Keratinocyte (primary cell): ENCODE data around the gene PNPLA8. TPM values are rescaled to one million over a fixed set of nuclear protein-coding genes. Genes with fewer than 3 reads are reported as not detected.

Experiments
- DNase-seq: peaks from one replicate; pipeline ENCODE4 v3.0.0-alpha.2; 2011; ENCODE audit warnings: low read depth, missing footprints, low spot score
- FAIRE-seq: peaks from 2 replicates; lab custom pipeline; 2011; peaks lifted over from hg19 to GRCh38; lab: Jason Lieb, UNC
- H2AFZ ChIP-seq: 2 replicates; pipeline ENCODE4 v1.6.0; 2012; ENCODE audit warnings: low read length, control low read depth, inconsistent platforms; ENCODE audit not compliant: control insufficient read depth
- H3K27ac ChIP-seq: 2 replicates; pipeline ENCODE4 v1.5.1; 2011; ENCODE audit warnings: low read length; ENCODE audit not compliant: control insufficient read depth, insufficient read depth
- H3K27me3 ChIP-seq: 3 replicates; pipeline ENCODE4 v1.6.0; 2011; ENCODE audit warnings: low read length; ENCODE audit not compliant: control insufficient read depth, insufficient read depth; ENCODE audit errors: extremely low read depth
- H3K36me3 ChIP-seq, 2 experiments: 2 replicates in 1 of 2; 3 replicates in 1 of 2; pipeline ENCODE4 v1.5.1; 2011; ENCODE audit warnings: low read length in 2 of 2, mild to moderate bottlenecking in 1 of 2; ENCODE audit not compliant: control insufficient read depth in 2 of 2, insufficient read depth in 2 of 2; ENCODE audit errors: extremely low read depth in 1 of 2
- H3K4me1 ChIP-seq: 3 replicates; pipeline ENCODE4 v1.5.1; 2011; ENCODE audit warnings: low read length; ENCODE audit not compliant: control insufficient read depth, insufficient read depth; ENCODE audit errors: extremely low read depth
- H3K4me2 ChIP-seq: 3 replicates; pipeline ENCODE4 v1.6.0; 2011; ENCODE audit warnings: low read depth, low read length; ENCODE audit not compliant: control insufficient read depth, insufficient read depth; ENCODE audit errors: extremely low read depth
- H3K4me3 ChIP-seq, 3 experiments: fragments of 200-600 bp in 1 of 3; sonication (generic) in 1 of 3; 2 replicates in 2 of 3; 3 replicates in 1 of 3; pipeline ENCODE4 v1.5.1; 2011 to 2016; ENCODE audit warnings: low read length in 3 of 3, mild to moderate bottlenecking in 3 of 3, control low read depth in 2 of 3, inconsistent platforms in 1 of 3, low read depth in 1 of 3, mixed read lengths in 1 of 3, mixed run types in 1 of 3, moderate library complexity in 1 of 3; ENCODE audit not compliant: control insufficient read depth in 2 of 3, insufficient read depth in 2 of 3; ENCODE audit errors: extremely low read depth in 1 of 3
- H3K79me2 ChIP-seq: 2 replicates; pipeline ENCODE4 v1.6.0; 2012; ENCODE audit warnings: low read length; ENCODE audit not compliant: control insufficient read depth, insufficient read depth
- H3K9ac ChIP-seq: 3 replicates; pipeline ENCODE4 v1.6.0; 2011; ENCODE audit warnings: low read length; ENCODE audit not compliant: control insufficient read depth, insufficient read depth; ENCODE audit errors: extremely low read depth
- H3K9me1 ChIP-seq: 3 replicates; pipeline ENCODE4 v1.6.0; 2011; ENCODE audit warnings: low read length; ENCODE audit not compliant: control insufficient read depth, insufficient read depth; ENCODE audit errors: extremely low read depth
- H3K9me3 ChIP-seq: 2 replicates; pipeline ENCODE4 v1.5.1; 2012; ENCODE audit warnings: low read depth, low read length; ENCODE audit not compliant: control insufficient read depth
- H4K20me1 ChIP-seq: 3 replicates; pipeline ENCODE4 v1.6.0; 2011; ENCODE audit warnings: low read length; ENCODE audit not compliant: control insufficient read depth, insufficient read depth; ENCODE audit errors: extremely low read depth
- EZH2 ChIP-seq: IDR thresholded peaks from one replicate; pipeline ENCODE4 v1.6.1; 2012; ENCODE audit warnings: inconsistent platforms, mild to moderate bottlenecking, low read length, moderate library complexity
- dilution Hi-C: fragments of 300-500 bp; cut with MboI; formaldehyde crosslinking; loops from one replicate; pipeline ENCODE4 v1.7.0; 2020; ENCODE audit warnings: low sequenced_read_pairs; ENCODE audit not compliant: extremely low pct_ligation_motif_present
- polyA plus RNA-seq, 5 experiments: library from polyadenylated mRNA; depleted of rRNA in 3 of 5; stranded (reverse) in 3 of 5; stranded (forward) in 1 of 5; unstranded in 1 of 5; fragments of >200 nt; gene quantifications; 1 replicate in 1 of 5; 2 replicates in 3 of 5; 3 replicates in 1 of 5; pipeline versions ENCODE4 v1.2.1 to v1.2.3, GENCODE V29; 2011 to 2012; ENCODE audit warnings: missing spikeins in 2 of 5, low read depth in 1 of 5, low replicate concordance in 1 of 5
- TF ChIP-seq, protein P1 (sequence below), 3 experiments: IDR thresholded peaks in 1 of 3; conservative IDR thresholded peaks in 1 of 3; optimal IDR thresholded peaks in 1 of 3; 2 replicates in 2 of 3; 3 replicates in 1 of 3; pipeline versions ENCODE3 to v1.5.1; 2011; ENCODE audit warnings: low read length in 3 of 3, mild to moderate bottlenecking in 3 of 3, moderate library complexity in 2 of 3, control low read depth in 1 of 3, inconsistent platforms in 1 of 3; ENCODE audit not compliant: insufficient read depth in 2 of 3; ENCODE audit errors: extremely low read depth in 1 of 3

The PNPLA8 gene
- polyA plus RNA-seq, 1 donor (not counting 4 experiments of a cell fraction or from before 2014, with no cell fraction given): 23.1 TPM

GRCh38 chr7:108492742-108493141 lies 33.2 kb downstream of the PNPLA8 start:
- TF ChIP-seq EZH2: no peak
- Histone ChIP-seq H3K9me1 (no peaks in the 10 kb centered on the region), H3K79me2 (no peaks in the 10 kb centered on the region), H3K9ac (no peak overlapping the region), H2AFZ (no peak overlapping the region), H3K4me3 (no peak overlapping the region), H3K4me1 (no peaks in the 10 kb centered on the region), H3K4me2 (no peak overlapping the region), H4K20me1 (no peaks in the 10 kb centered on the region), H3K9me3 (no peaks in the 10 kb centered on the region), H3K27me3 (no peaks in the 10 kb centered on the region), H3K36me3 (peaks cover 1 to 4% of the 10 kb centered on the region in 2 experiments), H3K27ac (no peak overlapping the region)
- FAIRE-seq (no peak), DNase-seq (no peak)
- dilution Hi-C loops: loop anchor here (25.0 kb wide), 1 partner anchor 305 kb away; no protein-coding TSS in a partner anchor

DNA sequence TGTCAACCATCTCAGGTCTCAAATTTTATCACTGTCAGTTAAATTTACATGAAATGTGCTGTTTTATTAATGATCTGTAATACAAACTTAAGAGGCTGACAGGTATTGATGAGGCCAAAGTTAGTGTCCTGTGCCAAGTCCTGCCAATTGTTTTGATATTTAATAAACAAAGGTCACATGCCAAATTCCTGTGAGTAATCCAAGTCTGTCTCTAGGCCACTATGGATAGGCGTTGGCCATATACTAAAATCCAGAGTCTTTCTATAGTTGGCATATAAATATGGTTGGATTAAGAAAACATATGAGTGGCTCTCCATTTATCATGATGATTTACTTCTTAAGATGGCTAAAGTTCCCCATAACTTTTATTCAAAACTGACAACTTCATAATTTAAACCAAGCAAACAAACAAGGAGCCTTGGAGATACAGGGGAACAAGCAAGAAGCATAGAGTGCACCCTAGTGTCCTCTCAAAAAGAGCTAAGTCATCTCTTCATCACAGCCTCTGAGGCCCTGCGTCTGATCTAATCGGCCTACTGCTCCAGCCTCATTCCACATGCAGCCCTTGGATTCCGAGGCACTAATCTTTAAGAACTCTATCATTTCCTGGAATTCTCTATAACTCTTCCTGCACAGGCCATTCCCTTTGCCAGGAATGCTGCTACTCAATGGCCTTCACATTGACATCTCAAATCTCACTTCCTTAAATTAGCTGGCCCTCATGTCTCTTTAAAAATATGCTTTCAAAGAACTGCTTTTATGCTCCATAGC lies 37.0 kb downstream of the PNPLA8 start:
- Histone ChIP-seq H3K27me3 (no peaks in the 10 kb centered on the region), H3K27ac (no peak overlapping the region), H3K4me2 (no peak overlapping the region), H3K9me3 (no peaks in the 10 kb centered on the region), H3K4me1 (no peaks in the 10 kb centered on the region), H3K9me1 (no peaks in the 10 kb centered on the region), H3K36me3 (peaks cover 0 to 3% of the 10 kb centered on the region in 2 experiments), H2AFZ (no peak overlapping the region), H3K4me3 (no peak overlapping the region), H3K79me2 (no peaks in the 10 kb centered on the region), H3K9ac (no peak overlapping the region), H4K20me1 (no peaks in the 10 kb centered on the region)
- FAIRE-seq (peak; percentile 9), DNase-seq (no peak)
- no peak for TF ChIP-seq EZH2
- TF ChIP-seq, protein P1, sequence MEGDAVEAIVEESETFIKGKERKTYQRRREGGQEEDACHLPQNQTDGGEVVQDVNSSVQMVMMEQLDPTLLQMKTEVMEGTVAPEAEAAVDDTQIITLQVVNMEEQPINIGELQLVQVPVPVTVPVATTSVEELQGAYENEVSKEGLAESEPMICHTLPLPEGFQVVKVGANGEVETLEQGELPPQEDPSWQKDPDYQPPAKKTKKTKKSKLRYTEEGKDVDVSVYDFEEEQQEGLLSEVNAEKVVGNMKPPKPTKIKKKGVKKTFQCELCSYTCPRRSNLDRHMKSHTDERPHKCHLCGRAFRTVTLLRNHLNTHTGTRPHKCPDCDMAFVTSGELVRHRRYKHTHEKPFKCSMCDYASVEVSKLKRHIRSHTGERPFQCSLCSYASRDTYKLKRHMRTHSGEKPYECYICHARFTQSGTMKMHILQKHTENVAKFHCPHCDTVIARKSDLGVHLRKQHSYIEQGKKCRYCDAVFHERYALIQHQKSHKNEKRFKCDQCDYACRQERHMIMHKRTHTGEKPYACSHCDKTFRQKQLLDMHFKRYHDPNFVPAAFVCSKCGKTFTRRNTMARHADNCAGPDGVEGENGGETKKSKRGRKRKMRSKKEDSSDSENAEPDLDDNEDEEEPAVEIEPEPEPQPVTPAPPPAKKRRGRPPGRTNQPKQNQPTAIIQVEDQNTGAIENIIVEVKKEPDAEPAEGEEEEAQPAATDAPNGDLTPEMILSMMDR (optimal IDR thresholded peaks at IDR 0.05 in 1 of 3, IDR thresholded peaks at IDR 0.05 in 1 of 3, conservative IDR thresholded peaks at IDR 0.05 in 1 of 3; ENCODE audit: extremely low read depth in 1 of 3, insufficient read depth in 2 of 3, low read length in 3 of 3): no peak
- dilution Hi-C loops: loop anchor here (25.0 kb wide), 1 partner anchor 302 kb away; no protein-coding TSS in a partner anchor
